ENCODE measurements around the gene DTX4.

Gene DTX4

GRCh38 chr11:59152312-59152951 lies 19.5 kb upstream of the DTX4 start:
- in situ Hi-C loops (cut with HindIII; ENCODE audit: low sequenced_read_pairs), result no loop called here
- TF ChIP-seq, protein P1, sequence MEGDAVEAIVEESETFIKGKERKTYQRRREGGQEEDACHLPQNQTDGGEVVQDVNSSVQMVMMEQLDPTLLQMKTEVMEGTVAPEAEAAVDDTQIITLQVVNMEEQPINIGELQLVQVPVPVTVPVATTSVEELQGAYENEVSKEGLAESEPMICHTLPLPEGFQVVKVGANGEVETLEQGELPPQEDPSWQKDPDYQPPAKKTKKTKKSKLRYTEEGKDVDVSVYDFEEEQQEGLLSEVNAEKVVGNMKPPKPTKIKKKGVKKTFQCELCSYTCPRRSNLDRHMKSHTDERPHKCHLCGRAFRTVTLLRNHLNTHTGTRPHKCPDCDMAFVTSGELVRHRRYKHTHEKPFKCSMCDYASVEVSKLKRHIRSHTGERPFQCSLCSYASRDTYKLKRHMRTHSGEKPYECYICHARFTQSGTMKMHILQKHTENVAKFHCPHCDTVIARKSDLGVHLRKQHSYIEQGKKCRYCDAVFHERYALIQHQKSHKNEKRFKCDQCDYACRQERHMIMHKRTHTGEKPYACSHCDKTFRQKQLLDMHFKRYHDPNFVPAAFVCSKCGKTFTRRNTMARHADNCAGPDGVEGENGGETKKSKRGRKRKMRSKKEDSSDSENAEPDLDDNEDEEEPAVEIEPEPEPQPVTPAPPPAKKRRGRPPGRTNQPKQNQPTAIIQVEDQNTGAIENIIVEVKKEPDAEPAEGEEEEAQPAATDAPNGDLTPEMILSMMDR (IDR thresholded peaks at IDR 0.05; ENCODE audit: low read depth, low read length), result no peak
- H3K4me3 ChIP-seq (ENCODE audit: low read depth, low read length), result no peak overlapping the region
- no peak for DNase-seq (ENCODE audit: low read depth, low spot score)

GRCh38 chr11:59154610-59155009 lies 17.3 kb upstream of the DTX4 start:
- no peak overlapping the region for H3K4me3 ChIP-seq (ENCODE audit: low read depth, low read length)
- no peak for DNase-seq (ENCODE audit: low read depth, low spot score)
- TF ChIP-seq, protein P1 (IDR thresholded peaks at IDR 0.05; ENCODE audit: low read depth, low read length), result no peak
- in situ Hi-C loops (cut with HindIII; ENCODE audit: low sequenced_read_pairs), result no loop called here

DNA sequence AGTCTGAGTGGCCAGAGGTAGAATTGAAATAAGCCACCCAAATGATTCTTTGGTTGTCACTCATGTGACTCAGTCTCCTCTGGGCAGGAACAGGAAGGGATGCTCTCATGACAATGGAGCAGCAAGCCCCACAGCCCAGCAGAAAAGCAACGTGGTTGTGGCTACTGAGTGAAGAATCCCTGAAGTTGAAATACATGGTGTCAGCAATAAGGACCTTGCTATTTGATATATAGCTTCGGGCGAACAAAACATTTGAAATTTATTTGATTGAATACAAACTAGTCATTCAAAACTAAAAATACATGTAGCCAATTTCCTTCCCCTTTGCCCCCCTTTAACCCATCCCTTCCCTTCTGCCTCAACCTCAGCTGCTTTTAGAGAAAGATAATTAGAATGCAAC lies 14.5 kb upstream of the DTX4 start:
- in situ Hi-C loops (cut with HindIII; ENCODE audit: low sequenced_read_pairs), result no loop called here

GRCh38 chr11:59158206-59159068 lies 13.5 kb upstream of the DTX4 start:
- TF ChIP-seq, protein P1 (IDR thresholded peaks at IDR 0.05; ENCODE audit: low read depth, low read length), result peak; percentile 82
- H3K4me3 ChIP-seq (ENCODE audit: low read depth, low read length), result no peak overlapping the region
- in situ Hi-C loops (cut with HindIII; ENCODE audit: low sequenced_read_pairs), result no loop called here
- DNase-seq (ENCODE audit: low read depth, low spot score), result peak; percentile 77

More for the DNA sequence above, 14.5 kb upstream of the DTX4 start:
- DNase-seq (ENCODE audit: low read depth, low spot score), result no peak
- H3K4me3 ChIP-seq (ENCODE audit: low read depth, low read length), result no peak overlapping the region
- TF ChIP-seq, protein P1 (IDR thresholded peaks at IDR 0.05; ENCODE audit: low read depth, low read length), result no peak

DNA sequence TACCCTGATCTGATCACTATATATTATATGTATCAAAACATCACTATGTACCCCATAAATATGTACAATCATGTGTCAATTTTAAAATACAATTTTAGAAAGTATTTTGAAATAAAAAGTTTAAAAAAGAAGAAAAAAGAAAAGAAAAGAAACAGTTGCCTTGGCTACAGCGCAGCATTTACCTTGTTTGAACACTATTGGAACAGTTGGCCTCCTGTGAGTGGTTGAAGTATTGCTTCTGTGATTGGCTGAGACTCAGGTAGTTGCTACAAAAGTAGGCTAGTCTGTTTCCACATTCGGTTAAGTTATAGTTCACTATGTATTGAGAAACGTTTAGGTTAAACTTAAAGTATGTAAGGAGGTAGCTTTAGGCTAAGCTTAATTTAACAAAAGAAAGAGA lies 7.9 kb upstream of the DTX4 start:
- DNase-seq (ENCODE audit: low read depth, low spot score), result no peak
- TF ChIP-seq, protein P1 (IDR thresholded peaks at IDR 0.05; ENCODE audit: low read depth, low read length), result no peak
- no peak overlapping the region for H3K4me3 ChIP-seq (ENCODE audit: low read depth, low read length)
- in situ Hi-C loops (cut with HindIII; ENCODE audit: low sequenced_read_pairs), result no loop called here

GRCh38 chr11:59172345-59173079 lies 580 bp downstream of the DTX4 start:
- in situ Hi-C loops (cut with HindIII; ENCODE audit: low sequenced_read_pairs), result no loop called here
- TF ChIP-seq, protein P1 (IDR thresholded peaks at IDR 0.05; ENCODE audit: low read depth, low read length), result no peak
- no peak for DNase-seq (ENCODE audit: low read depth, low spot score)
- H3K4me3 ChIP-seq (ENCODE audit: low read depth, low read length), result peak overlapping the region; percentile 56
